Measurements from ENCODE around the gene PDS5B. TPM values are rescaled to one million over a fixed set of nuclear protein-coding genes. Genes with fewer than 3 reads are reported as not detected.
A peak's percentile ranks its signal among the peaks of the same experiment; 100 is the strongest.

Gene PDS5B
- total and polyA plus RNA-seq, 10 of the 15 experiments (the other 5 are each of a cell fraction or from before 2014, with no cell fraction given): 15.4 to 55.3 (median 30.7) TPM

- TF ChIP-seq, protein P1, sequence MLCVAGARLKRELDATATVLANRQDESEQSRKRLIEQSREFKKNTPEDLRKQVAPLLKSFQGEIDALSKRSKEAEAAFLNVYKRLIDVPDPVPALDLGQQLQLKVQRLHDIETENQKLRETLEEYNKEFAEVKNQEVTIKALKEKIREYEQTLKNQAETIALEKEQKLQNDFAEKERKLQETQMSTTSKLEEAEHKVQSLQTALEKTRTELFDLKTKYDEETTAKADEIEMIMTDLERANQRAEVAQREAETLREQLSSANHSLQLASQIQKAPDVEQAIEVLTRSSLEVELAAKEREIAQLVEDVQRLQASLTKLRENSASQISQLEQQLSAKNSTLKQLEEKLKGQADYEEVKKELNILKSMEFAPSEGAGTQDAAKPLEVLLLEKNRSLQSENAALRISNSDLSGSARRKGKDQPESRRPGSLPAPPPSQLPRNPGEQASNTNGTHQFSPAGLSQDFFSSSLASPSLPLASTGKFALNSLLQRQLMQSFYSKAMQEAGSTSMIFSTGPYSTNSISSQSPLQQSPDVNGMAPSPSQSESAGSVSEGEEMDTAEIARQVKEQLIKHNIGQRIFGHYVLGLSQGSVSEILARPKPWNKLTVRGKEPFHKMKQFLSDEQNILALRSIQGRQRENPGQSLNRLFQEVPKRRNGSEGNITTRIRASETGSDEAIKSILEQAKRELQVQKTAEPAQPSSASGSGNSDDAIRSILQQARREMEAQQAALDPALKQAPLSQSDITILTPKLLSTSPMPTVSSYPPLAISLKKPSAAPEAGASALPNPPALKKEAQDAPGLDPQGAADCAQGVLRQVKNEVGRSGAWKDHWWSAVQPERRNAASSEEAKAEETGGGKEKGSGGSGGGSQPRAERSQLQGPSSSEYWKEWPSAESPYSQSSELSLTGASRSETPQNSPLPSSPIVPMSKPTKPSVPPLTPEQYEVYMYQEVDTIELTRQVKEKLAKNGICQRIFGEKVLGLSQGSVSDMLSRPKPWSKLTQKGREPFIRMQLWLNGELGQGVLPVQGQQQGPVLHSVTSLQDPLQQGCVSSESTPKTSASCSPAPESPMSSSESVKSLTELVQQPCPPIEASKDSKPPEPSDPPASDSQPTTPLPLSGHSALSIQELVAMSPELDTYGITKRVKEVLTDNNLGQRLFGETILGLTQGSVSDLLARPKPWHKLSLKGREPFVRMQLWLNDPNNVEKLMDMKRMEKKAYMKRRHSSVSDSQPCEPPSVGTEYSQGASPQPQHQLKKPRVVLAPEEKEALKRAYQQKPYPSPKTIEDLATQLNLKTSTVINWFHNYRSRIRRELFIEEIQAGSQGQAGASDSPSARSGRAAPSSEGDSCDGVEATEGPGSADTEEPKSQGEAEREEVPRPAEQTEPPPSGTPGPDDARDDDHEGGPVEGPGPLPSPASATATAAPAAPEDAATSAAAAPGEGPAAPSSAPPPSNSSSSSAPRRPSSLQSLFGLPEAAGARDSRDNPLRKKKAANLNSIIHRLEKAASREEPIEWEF (IDR thresholded peaks at IDR 0.05; ENCODE audit: insufficient replicate concordance, low read depth, low read length): no peak
- TF ChIP-seq, protein P2, sequence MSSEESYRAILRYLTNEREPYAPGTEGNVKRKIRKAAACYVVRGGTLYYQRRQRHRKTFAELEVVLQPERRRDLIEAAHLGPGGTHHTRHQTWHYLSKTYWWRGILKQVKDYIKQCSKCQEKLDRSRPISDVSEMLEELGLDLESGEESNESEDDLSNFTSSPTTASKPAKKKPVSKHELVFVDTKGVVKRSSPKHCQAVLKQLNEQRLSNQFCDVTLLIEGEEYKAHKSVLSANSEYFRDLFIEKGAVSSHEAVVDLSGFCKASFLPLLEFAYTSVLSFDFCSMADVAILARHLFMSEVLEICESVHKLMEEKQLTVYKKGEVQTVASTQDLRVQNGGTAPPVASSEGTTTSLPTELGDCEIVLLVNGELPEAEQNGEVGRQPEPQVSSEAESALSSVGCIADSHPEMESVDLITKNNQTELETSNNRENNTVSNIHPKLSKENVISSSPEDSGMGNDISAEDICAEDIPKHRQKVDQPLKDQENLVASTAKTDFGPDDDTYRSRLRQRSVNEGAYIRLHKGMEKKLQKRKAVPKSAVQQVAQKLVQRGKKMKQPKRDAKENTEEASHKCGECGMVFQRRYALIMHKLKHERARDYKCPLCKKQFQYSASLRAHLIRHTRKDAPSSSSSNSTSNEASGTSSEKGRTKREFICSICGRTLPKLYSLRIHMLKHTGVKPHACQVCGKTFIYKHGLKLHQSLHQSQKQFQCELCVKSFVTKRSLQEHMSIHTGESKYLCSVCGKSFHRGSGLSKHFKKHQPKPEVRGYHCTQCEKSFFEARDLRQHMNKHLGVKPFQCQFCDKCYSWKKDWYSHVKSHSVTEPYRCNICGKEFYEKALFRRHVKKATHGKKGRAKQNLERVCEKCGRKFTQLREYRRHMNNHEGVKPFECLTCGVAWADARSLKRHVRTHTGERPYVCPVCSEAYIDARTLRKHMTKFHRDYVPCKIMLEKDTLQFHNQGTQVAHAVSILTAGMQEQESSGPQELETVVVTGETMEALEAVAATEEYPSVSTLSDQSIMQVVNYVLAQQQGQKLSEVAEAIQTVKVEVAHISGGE (CRISPR knock-in tag; IDR thresholded peaks at IDR 0.05): no peak
- TF ChIP-seq EZH2 (IDR thresholded peaks at IDR 0.05; ENCODE audit: borderline replicate concordance, control insufficient read depth, low read depth, low read length): no peak
- no peak for TF ChIP-seq NFYB (IDR thresholded peaks at IDR 0.05; ENCODE audit: insufficient read depth, low read depth, low read length)
- TF ChIP-seq SREBF1 (IDR thresholded peaks at IDR 0.05; ENCODE audit: low read length): no peak
- TF ChIP-seq, protein P3, sequence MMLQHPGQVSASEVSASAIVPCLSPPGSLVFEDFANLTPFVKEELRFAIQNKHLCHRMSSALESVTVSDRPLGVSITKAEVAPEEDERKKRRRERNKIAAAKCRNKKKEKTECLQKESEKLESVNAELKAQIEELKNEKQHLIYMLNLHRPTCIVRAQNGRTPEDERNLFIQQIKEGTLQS (IDR thresholded peaks at IDR 0.05; ENCODE audit: borderline replicate concordance, extremely low read depth, low read depth, low read length): no peak
- no peak for TF ChIP-seq ZNF384 (IDR thresholded peaks at IDR 0.05; ENCODE audit: borderline replicate concordance, low read depth, low read length)
- TF ChIP-seq, protein P4, sequence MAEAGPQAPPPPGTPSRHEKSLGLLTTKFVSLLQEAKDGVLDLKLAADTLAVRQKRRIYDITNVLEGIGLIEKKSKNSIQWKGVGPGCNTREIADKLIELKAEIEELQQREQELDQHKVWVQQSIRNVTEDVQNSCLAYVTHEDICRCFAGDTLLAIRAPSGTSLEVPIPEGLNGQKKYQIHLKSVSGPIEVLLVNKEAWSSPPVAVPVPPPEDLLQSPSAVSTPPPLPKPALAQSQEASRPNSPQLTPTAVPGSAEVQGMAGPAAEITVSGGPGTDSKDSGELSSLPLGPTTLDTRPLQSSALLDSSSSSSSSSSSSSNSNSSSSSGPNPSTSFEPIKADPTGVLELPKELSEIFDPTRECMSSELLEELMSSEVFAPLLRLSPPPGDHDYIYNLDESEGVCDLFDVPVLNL (IDR thresholded peaks at IDR 0.05; ENCODE audit: low read depth, low read length): no peak
- peak; percentile 64 for TF ChIP-seq ZNF24 (IDR thresholded peaks at IDR 0.05)
- no peak for TF ChIP-seq KDM1A (IDR thresholded peaks at IDR 0.05; ENCODE audit: borderline replicate concordance)
- no peak for TF ChIP-seq LARP7 (IDR thresholded peaks at IDR 0.05)
- no peak for TF ChIP-seq MEF2A (IDR thresholded peaks at IDR 0.05; ENCODE audit: insufficient read depth, low read depth, low read length)
- TF ChIP-seq HSF1 (IDR thresholded peaks at IDR 0.05; ENCODE audit: low read depth, low read length): no peak
- TF ChIP-seq STAT1 (conservative IDR thresholded peaks at IDR 0.05): no peak
- no peak for TF ChIP-seq TCF12 (IDR thresholded peaks at IDR 0.05; ENCODE audit: low read depth, low read length)
- no peak for TF ChIP-seq ZSCAN29 (IDR thresholded peaks at IDR 0.05)
- peak; percentile 71 for TF ChIP-seq RAD21 (IDR thresholded peaks at IDR 0.05; ENCODE audit: insufficient read depth, low read depth, low read length)
- TF ChIP-seq IRF4 (IDR thresholded peaks at IDR 0.05; ENCODE audit: low read depth, low read length): no peak
Observed at GRCh38 chr13:32650705-32651311, 64.6 kb downstream of the PDS5B start (continued).

Measured in GM12878 (cell line).